Ishikawa (cell line): Measurements from ENCODE around the gene SLC12A5.

Experiments used
- EGR1 ChIP-seq: IDR thresholded peaks from 2 replicates; pipeline ENCODE4 v1.6.1; 2012
- EP300 ChIP-seq: IDR thresholded peaks from 2 replicates; pipeline ENCODE4 v1.6.1; 2012; ENCODE audit warnings: borderline replicate concordance
- NFIC ChIP-seq: IDR thresholded peaks from 2 replicates; pipeline ENCODE4 v1.6.1; 2012
- TAF1 ChIP-seq: IDR thresholded peaks from 2 replicates; pipeline ENCODE4 v1.6.1; 2012; ENCODE audit warnings: low read depth, mild to moderate bottlenecking
- TCF12 ChIP-seq: IDR thresholded peaks from 2 replicates; pipeline ENCODE4 v1.6.1; 2012; ENCODE audit warnings: low read depth
- YY1 ChIP-seq: IDR thresholded peaks from 2 replicates; pipeline ENCODE4 v1.6.1; 2012; ENCODE audit warnings: low read depth
- ZBTB7A ChIP-seq: IDR thresholded peaks from 2 replicates; pipeline ENCODE4 v1.6.1; 2012; ENCODE audit warnings: low read depth
- TF ChIP-seq, protein P1 (sequence below): IDR thresholded peaks from 2 replicates; pipeline ENCODE4 v1.6.1; 2012; ENCODE audit warnings: low read depth, mild to moderate bottlenecking
- TF ChIP-seq, protein P2 (sequence below): IDR thresholded peaks from 2 replicates; pipeline ENCODE4 v1.6.1; 2012
- TF ChIP-seq, protein P3 (sequence below): IDR thresholded peaks from 2 replicates; pipeline ENCODE4 v1.6.1; 2012

DNA sequence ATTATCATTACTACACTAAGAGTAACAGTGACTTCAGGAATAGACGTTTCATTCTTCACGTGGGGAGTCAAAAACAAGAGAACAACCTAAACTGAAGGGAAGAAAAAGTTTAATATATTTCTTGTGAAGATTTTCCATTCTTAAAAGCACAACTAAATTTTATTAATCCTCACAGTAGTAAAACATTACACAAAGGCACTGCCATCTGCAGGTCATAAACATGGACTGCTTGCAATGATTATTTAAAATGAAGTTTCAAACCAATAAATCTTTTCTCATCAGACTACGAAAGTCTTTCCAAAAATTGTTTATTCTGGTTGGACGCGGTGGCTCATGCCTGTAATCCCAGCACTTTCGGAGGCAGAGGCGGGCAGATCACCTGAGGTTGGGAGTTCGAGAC, 58.1 kb downstream of the SLC12A5 start:
- TF ChIP-seq ZBTB7A (no peak), NFIC (no peak), EP300 (no peak), YY1 (no peak), TCF12 (no peak), TAF1 (no peak), EGR1 (no peak)
- TF ChIP-seq, protein P1, sequence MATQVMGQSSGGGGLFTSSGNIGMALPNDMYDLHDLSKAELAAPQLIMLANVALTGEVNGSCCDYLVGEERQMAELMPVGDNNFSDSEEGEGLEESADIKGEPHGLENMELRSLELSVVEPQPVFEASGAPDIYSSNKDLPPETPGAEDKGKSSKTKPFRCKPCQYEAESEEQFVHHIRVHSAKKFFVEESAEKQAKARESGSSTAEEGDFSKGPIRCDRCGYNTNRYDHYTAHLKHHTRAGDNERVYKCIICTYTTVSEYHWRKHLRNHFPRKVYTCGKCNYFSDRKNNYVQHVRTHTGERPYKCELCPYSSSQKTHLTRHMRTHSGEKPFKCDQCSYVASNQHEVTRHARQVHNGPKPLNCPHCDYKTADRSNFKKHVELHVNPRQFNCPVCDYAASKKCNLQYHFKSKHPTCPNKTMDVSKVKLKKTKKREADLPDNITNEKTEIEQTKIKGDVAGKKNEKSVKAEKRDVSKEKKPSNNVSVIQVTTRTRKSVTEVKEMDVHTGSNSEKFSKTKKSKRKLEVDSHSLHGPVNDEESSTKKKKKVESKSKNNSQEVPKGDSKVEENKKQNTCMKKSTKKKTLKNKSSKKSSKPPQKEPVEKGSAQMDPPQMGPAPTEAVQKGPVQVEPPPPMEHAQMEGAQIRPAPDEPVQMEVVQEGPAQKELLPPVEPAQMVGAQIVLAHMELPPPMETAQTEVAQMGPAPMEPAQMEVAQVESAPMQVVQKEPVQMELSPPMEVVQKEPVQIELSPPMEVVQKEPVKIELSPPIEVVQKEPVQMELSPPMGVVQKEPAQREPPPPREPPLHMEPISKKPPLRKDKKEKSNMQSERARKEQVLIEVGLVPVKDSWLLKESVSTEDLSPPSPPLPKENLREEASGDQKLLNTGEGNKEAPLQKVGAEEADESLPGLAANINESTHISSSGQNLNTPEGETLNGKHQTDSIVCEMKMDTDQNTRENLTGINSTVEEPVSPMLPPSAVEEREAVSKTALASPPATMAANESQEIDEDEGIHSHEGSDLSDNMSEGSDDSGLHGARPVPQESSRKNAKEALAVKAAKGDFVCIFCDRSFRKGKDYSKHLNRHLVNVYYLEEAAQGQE: no peak
- TF ChIP-seq, protein P2, sequence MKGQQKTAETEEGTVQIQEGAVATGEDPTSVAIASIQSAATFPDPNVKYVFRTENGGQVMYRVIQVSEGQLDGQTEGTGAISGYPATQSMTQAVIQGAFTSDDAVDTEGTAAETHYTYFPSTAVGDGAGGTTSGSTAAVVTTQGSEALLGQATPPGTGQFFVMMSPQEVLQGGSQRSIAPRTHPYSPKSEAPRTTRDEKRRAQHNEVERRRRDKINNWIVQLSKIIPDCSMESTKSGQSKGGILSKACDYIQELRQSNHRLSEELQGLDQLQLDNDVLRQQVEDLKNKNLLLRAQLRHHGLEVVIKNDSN: no peak
- TF ChIP-seq, protein P3, sequence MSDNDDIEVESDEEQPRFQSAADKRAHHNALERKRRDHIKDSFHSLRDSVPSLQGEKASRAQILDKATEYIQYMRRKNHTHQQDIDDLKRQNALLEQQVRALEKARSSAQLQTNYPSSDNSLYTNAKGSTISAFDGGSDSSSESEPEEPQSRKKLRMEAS: no peak
